ENCODE data around the gene ZNG1C. TPM values are rescaled to one million over a fixed set of nuclear protein-coding genes. Genes with fewer than 3 reads are reported as not detected.
"Not testable (repeated sequence)": the region's sequence is repeated elsewhere in the genome, so short reads cannot be mapped to it uniquely, and the experiment has no call there.

ZNG1C gene
- total RNA-seq, 1 experiment from 2014 or later: 26.4 TPM

GRCh38 chr9:68330531-68331173 lies 88.9 kb downstream of the ZNG1C start:
- not testable (repeated sequence) for H3K9me3 Mint-ChIP-seq; H4K8ac ChIP-seq (replicated peaks; ENCODE audit: insufficient read length, low read depth, low read length); DNase-seq; H3K4ac ChIP-seq (ENCODE audit: low read depth, low read length); H3K4me2 ChIP-seq (ENCODE audit: insufficient read depth, insufficient read length, low read length); H3K56ac ChIP-seq (ENCODE audit: insufficient read length, low read depth, low read length); H4K91ac ChIP-seq (ENCODE audit: insufficient read length, low read depth, low read length); H2AK5ac ChIP-seq (ENCODE audit: insufficient read length, low read length); H3K4me1 Mint-ChIP-seq; H3K9ac ChIP-seq (ENCODE audit: extremely low read depth, insufficient read length, low read length); H3K36me3 Mint-ChIP-seq (ENCODE audit: insufficient read depth in 1 of 3, low read depth in 3 of 3); H3K79me1 ChIP-seq (ENCODE audit: insufficient read depth, low read depth, low read length, poor library complexity, severe bottlenecking); H2BK5ac ChIP-seq (ENCODE audit: insufficient read length, low read length); H3K9me3 ChIP-seq (ENCODE audit: control insufficient read depth, low read depth, low read length); H3K18ac ChIP-seq (ENCODE audit: insufficient read length, low read depth, low read length); H4K20me1 ChIP-seq (ENCODE audit: control insufficient read depth, insufficient read depth, insufficient read length); H3K23me2 ChIP-seq (ENCODE audit: insufficient read length, low read depth, low read length, poor library complexity, severe bottlenecking); H3K27me3 ChIP-seq (ENCODE audit: insufficient read depth, low read length); H3K14ac ChIP-seq (ENCODE audit: insufficient read depth, low read length); H3K79me2 ChIP-seq (ENCODE audit: insufficient read depth, low read length); H3K23ac ChIP-seq (ENCODE audit: insufficient read length, low read depth, low read length); H2BK15ac ChIP-seq (ENCODE audit: low read depth, low read length); H2BK20ac ChIP-seq (ENCODE audit: low read depth, low read length, poor library complexity, severe bottlenecking); H2BK12ac ChIP-seq (ENCODE audit: insufficient read length, low read depth, low read length); H3T11ph ChIP-seq (ENCODE audit: low read length); H3K27ac ChIP-seq (ENCODE audit: insufficient read length, low read depth, low read length); H3K4me3 Mint-ChIP-seq; H3K4me1 ChIP-seq (ENCODE audit: insufficient read depth, low read length); H3K27ac Mint-ChIP-seq; H2BK120ac ChIP-seq (ENCODE audit: low read depth, low read length, poor library complexity, severe bottlenecking); H2AFZ ChIP-seq (ENCODE audit: low read length); H4K5ac ChIP-seq (ENCODE audit: insufficient read length, low read depth, low read length)
- H3K27me3 Mint-ChIP-seq (ENCODE audit: low read depth): peaks cover 30% of the 10 kb centered on the region
- no CpG with 5 or more reads among the region's 11 CpGs for WGBS (ENCODE audit: extremely low coverage, insufficient read length, low lambda C conversion rate)

GRCh38 chr9:68332122-68332521 lies 90.3 kb downstream of the ZNG1C start:
- not testable (repeated sequence) for DNase-seq

More at GRCh38 chr9:68332122-68332521, 90.3 kb downstream of the ZNG1C start:
- not testable (repeated sequence) for H3K14ac ChIP-seq (ENCODE audit: insufficient read depth, low read length); H3K4me2 ChIP-seq (ENCODE audit: insufficient read depth, insufficient read length, low read length); H4K5ac ChIP-seq (ENCODE audit: insufficient read length, low read depth, low read length); H3K79me1 ChIP-seq (ENCODE audit: insufficient read depth, low read depth, low read length, poor library complexity, severe bottlenecking); H2AK5ac ChIP-seq (ENCODE audit: insufficient read length, low read length); H3K27ac ChIP-seq (ENCODE audit: insufficient read length, low read depth, low read length); H3K4me3 Mint-ChIP-seq; H3K27me3 ChIP-seq (ENCODE audit: insufficient read depth, low read length); H3K9me3 Mint-ChIP-seq; H4K20me1 ChIP-seq (ENCODE audit: control insufficient read depth, insufficient read depth, insufficient read length); H3K23ac ChIP-seq (ENCODE audit: insufficient read length, low read depth, low read length); H3K18ac ChIP-seq (ENCODE audit: insufficient read length, low read depth, low read length); H4K8ac ChIP-seq (replicated peaks; ENCODE audit: insufficient read length, low read depth, low read length); H3K23me2 ChIP-seq (ENCODE audit: insufficient read length, low read depth, low read length, poor library complexity, severe bottlenecking); H2BK12ac ChIP-seq (ENCODE audit: insufficient read length, low read depth, low read length); H3K9me3 ChIP-seq (ENCODE audit: control insufficient read depth, low read depth, low read length); H2BK5ac ChIP-seq (ENCODE audit: insufficient read length, low read length); H2AFZ ChIP-seq (ENCODE audit: low read length); H3K36me3 Mint-ChIP-seq (ENCODE audit: insufficient read depth in 1 of 3, low read depth in 3 of 3); H2BK20ac ChIP-seq (ENCODE audit: low read depth, low read length, poor library complexity, severe bottlenecking); H2BK120ac ChIP-seq (ENCODE audit: low read depth, low read length, poor library complexity, severe bottlenecking); H3K9ac ChIP-seq (ENCODE audit: extremely low read depth, insufficient read length, low read length); H3K56ac ChIP-seq (ENCODE audit: insufficient read length, low read depth, low read length); H2BK15ac ChIP-seq (ENCODE audit: low read depth, low read length); H3K27ac Mint-ChIP-seq; H4K91ac ChIP-seq (ENCODE audit: insufficient read length, low read depth, low read length); H3K4ac ChIP-seq (ENCODE audit: low read depth, low read length); H3K79me2 ChIP-seq (ENCODE audit: insufficient read depth, low read length); H3T11ph ChIP-seq (ENCODE audit: low read length); H3K4me1 ChIP-seq (ENCODE audit: insufficient read depth, low read length); H3K4me1 Mint-ChIP-seq
- no CpG with 5 or more reads among the region's 1 CpG for WGBS (ENCODE audit: extremely low coverage, insufficient read length, low lambda C conversion rate)
- peaks cover 33% of the 10 kb centered on the region for H3K27me3 Mint-ChIP-seq (ENCODE audit: low read depth)
